GM12873 (cell line): ENCODE results near the gene MIP.

ENCODE experiments used
- TF ChIP-seq, protein P1 (sequence below): IDR thresholded peaks from 2 replicates; pipeline ENCODE4 v1.5.1; 2012; ENCODE audit warnings: low read depth, mild to moderate bottlenecking, moderate library complexity, low read length, control low read depth; ENCODE audit not compliant: insufficient read depth; ENCODE audit errors: missing control alignments

Gene MIP

DNA sequence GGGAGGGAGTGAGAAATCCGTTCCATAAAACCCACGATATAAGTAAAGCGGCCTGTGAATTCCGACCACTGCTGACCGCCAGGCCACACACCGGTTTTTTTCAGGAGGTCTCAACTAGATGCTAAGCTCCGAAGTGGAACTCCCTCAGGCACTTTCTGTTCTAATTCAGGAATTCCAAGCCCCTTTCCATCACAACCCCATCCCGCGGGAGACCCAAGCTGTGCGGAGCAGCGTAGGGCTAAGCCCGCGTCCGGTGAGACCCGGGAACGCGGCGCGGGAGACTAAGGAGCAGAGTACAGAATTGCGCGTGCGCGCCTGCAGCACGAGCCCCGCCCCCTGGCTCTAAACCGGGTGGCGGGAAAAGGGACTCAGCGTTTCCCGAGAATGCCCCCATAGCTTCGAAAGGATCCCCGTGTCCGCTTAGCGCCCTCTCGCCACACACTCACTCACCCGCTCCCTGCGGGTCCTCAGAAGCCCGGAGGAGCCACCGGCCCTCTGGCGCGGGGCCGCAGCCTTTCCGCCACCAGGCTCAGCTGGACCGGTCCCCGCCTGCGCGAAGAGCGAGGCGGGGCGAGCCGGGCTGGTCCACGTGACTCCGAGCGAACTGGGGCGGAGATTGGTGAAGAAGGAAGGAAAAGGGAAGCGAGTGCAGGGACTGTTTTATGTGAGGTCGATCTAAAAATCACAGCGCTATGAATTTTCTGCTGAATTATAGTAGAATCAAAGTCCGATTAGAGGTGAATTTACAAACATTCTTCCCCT lies 5.4 kb downstream of the MIP start, which contains the start of gene TIMELESS:
TIMELESS (minus strand) TSS at position 567 of the 762 bp plus-strand sequence. CDS start 15,256 bp downstream, outside the sequence.
- TF ChIP-seq, protein P1, sequence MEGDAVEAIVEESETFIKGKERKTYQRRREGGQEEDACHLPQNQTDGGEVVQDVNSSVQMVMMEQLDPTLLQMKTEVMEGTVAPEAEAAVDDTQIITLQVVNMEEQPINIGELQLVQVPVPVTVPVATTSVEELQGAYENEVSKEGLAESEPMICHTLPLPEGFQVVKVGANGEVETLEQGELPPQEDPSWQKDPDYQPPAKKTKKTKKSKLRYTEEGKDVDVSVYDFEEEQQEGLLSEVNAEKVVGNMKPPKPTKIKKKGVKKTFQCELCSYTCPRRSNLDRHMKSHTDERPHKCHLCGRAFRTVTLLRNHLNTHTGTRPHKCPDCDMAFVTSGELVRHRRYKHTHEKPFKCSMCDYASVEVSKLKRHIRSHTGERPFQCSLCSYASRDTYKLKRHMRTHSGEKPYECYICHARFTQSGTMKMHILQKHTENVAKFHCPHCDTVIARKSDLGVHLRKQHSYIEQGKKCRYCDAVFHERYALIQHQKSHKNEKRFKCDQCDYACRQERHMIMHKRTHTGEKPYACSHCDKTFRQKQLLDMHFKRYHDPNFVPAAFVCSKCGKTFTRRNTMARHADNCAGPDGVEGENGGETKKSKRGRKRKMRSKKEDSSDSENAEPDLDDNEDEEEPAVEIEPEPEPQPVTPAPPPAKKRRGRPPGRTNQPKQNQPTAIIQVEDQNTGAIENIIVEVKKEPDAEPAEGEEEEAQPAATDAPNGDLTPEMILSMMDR, result no peak

- TF ChIP-seq, protein P1, result no peak
Observed at GRCh38 chr12:56437430-56438176, 16.9 kb downstream of the MIP start.

DNA sequence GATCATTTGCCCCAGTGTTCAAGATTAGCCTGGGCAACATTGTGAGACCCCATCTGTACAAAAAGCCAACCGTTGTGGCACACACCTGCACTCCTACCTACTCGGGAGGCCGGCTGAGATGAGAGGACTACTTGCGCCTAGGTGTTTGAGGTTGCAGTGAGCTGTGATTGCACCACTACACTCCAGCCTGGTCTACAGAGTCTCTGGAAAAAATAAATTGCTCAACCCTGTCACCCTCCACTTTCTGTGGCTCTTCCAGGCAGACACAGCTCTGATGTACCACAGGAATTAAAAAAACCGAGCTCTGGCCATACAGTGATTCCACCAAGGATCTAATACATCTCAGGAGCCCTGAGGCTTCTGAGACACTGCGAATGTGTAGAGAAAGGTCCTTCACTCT lies 19.6 kb downstream of the MIP start:
- TF ChIP-seq, protein P1, result no peak

DNA sequence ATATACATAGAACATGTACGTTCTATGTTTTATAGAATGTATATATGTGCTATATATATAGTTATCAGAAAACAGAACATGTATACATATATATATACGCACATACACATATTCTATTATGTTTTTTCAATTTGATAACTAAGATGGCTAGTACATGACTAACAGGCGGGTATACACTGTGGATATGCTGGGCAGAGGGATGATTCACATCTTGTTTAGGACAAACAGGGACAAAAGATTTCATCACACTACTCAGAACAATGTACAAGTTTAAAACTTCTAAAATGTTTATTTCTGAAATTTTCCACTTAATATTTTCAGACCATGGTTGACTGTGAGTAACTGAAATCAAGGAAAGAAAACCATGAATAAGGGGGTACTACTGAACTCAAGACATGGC lies 22.6 kb downstream of the MIP start:
- TF ChIP-seq, protein P1, result no peak

GRCh38 chr12:56431288-56431687 lies 23.2 kb downstream of the MIP start:
- TF ChIP-seq, protein P1, result no peak

DNA sequence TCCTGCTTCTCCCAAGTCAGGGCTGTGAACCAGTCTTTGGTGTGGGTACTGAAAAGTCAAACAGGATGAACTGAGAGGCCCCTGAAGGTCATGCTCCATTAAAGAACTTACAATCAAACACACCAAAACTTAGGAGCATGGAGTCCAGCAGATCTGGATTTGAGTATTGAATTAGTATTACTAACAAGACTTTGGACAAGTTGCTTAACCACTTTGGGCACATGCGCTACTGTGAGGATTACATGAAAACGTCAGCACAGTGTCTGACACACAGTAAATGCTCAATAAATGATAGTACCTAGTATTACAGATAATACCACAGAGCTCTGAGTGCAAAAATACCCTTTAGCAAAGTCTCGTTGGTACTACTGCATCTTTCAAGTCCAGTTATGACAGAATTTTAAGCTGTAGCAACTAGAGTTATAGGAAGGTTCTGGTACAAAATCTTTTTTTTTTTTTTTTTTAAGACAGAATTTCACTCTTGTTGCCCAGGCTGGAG lies 28.5 kb downstream of the MIP start:
- TF ChIP-seq, protein P1, result no peak

GRCh38 chr12:56425193-56425592 lies 29.3 kb downstream of the MIP start:
- TF ChIP-seq, protein P1, result no peak
